Measurements from ENCODE around the gene GNG5.

GNG5 gene

GRCh38 chr1:84504580-84505492 is 1.5 kb downstream of the GNG5 start:
- TF ChIP-seq GATA3 (IDR thresholded peaks at IDR 0.05; ENCODE audit: low read depth, low read length) (no peak), GATA2 (IDR thresholded peaks at IDR 0.05; ENCODE audit: low read depth, low read length) (no peak)

DNA sequence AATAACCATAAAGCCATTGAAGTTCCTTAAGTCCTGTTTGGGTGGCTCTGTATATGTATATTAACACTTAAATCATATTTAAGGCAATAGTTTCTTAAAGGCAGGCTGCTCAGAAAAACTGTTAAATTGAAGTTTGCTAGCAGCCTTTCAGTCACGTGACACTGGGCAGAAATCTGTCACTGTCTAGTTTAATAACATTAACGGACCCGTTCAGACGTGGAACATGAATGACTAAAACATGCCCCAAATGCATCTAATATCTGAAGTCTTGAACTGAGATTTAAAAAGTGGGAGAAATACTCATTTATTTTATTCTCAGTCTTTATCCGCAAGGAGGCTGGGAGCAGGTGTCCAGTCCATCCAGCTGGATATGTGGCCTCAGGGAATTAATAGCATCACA is 3.5 kb downstream of the GNG5 start:
- TF ChIP-seq GATA2 (IDR thresholded peaks at IDR 0.05; ENCODE audit: low read depth, low read length) (no peak), GATA3 (IDR thresholded peaks at IDR 0.05; ENCODE audit: low read depth, low read length) (no peak)

DNA sequence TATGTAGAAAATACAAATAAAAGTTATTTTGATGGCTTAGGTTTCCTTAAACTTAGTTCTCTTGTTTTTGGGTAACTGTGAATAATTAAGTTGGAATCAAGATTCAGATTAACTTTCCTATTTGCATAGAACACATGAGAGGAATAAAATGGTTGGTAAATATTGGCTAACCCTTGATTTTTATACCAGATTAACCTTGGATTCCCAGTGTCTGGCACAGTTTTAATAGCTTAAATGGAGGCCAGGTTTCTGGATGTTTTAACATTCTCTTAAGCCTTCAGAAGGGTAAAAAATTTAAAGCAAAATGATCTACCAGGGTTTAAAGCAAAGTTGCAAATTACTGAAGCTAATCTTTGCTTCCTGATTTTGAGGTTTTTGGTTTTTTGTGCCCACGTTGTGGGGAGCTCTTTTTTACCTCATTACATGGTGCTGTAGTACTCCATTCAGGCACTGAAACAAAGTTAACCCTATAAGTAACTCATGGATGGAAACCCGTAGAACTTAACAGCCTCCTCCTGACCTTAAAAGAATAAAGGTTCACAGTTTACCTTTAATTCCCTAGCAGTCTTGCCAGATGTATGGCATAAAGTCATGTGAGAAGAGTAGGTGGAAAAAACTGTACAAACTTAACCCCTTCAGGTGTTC is 8.6 kb downstream of the GNG5 start:
- no peak for TF ChIP-seq GATA3 (IDR thresholded peaks at IDR 0.05; ENCODE audit: low read depth, low read length)
- no peak for TF ChIP-seq GATA2 (IDR thresholded peaks at IDR 0.05; ENCODE audit: low read depth, low read length)

GRCh38 chr1:84496498-84496897 is 9.9 kb downstream of the GNG5 start:
- TF ChIP-seq GATA2 (IDR thresholded peaks at IDR 0.05; ENCODE audit: low read depth, low read length): no peak
- no peak for TF ChIP-seq GATA3 (IDR thresholded peaks at IDR 0.05; ENCODE audit: low read depth, low read length)

DNA sequence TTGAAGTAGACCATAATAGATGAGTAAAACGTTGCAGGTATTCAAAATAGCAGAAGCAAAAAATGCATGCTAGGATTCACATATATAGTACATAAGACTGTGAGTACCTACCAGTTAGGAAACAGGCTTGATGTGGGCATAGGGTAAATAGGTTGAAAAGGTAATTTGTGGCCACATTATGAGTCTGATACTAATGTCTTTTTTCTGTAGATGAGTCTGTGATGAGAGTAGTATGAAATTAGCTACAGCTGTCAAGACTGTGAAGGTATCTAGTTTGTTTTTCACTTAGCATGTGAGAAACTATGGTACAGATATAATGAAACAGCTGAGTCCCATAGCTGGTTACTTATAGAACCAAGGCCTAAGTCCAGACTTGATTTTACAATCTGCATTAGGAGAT is 12.6 kb downstream of the GNG5 start:
- TF ChIP-seq GATA3 (IDR thresholded peaks at IDR 0.05; ENCODE audit: low read depth, low read length) (no peak), GATA2 (IDR thresholded peaks at IDR 0.05; ENCODE audit: low read depth, low read length) (no peak)

GRCh38 chr1:84492726-84493125 is 13.7 kb downstream of the GNG5 start:
- TF ChIP-seq GATA3 (IDR thresholded peaks at IDR 0.05; ENCODE audit: low read depth, low read length): no peak
- no peak for TF ChIP-seq GATA2 (IDR thresholded peaks at IDR 0.05; ENCODE audit: low read depth, low read length)

GRCh38 chr1:84489766-84490165 is 16.6 kb downstream of the GNG5 start:
- TF ChIP-seq GATA3 (IDR thresholded peaks at IDR 0.05; ENCODE audit: low read depth, low read length): no peak
- no peak for TF ChIP-seq GATA2 (IDR thresholded peaks at IDR 0.05; ENCODE audit: low read depth, low read length)

DNA sequence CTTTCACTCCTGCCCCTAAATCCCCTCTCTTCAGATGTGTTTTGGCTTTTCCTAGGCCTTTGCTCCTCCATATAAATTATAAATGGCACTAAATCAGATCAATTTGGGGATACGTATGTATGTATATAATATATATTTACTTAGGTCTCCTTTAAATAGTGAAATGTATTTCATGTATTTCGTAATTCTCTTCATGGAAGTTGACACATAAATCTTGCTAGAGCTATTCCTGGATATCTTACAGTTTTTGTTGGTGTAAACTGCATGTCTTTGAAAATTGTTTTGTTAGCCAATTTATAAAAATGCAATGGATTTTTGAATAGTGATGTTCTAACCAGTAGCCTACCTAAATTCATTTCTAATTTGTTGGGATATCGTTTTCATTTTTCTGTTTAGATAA is 18.3 kb downstream of the GNG5 start:
- TF ChIP-seq GATA3 (IDR thresholded peaks at IDR 0.05; ENCODE audit: low read depth, low read length) (no peak), GATA2 (IDR thresholded peaks at IDR 0.05; ENCODE audit: low read depth, low read length) (no peak)

DNA sequence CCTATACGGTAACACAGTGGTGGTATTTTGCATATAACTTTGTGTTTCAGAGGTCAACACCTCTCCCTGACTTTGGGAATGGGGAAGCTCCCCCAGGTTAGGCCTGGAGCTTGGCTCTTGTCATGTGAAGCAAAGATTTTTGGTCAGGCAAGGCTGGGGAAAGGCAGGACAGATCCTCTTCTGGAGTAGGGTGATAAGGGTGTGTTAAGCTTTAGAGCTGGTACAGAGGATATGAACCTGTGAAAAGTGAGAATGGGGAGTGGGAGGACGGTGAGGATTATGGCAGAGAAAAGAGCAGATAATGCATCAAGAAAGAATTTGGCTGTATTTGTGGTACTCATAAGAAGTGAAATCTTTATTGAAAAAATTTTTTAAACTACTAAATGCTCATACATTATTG is 25.1 kb downstream of the GNG5 start:
- TF ChIP-seq GATA3 (IDR thresholded peaks at IDR 0.05; ENCODE audit: low read depth, low read length) (no peak), GATA2 (IDR thresholded peaks at IDR 0.05; ENCODE audit: low read depth, low read length) (no peak)

- TF ChIP-seq GATA3 (IDR thresholded peaks at IDR 0.05; ENCODE audit: low read depth, low read length) (no peak), GATA2 (IDR thresholded peaks at IDR 0.05; ENCODE audit: low read depth, low read length) (no peak)
Measured at GRCh38 chr1:84480650-84481049, 25.7 kb downstream of the GNG5 start.

DNA sequence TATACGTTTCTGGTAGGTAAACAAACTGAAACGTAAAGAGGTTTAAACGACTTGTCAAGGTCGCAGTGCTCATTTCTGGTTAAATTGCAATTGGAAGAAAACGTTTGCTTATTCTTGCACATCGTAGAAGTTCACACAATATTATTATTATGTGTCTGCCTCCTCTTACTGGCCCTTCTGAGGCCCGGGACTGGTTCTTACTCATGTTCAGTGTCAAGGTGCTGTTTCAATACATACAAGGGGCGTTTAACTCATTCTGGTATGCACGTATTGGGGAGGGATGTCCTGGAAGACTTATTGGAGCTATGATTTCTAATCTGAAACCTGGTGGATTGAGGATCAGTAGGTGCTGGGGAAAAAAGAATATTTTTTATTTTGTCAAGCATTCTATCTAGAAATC is 26.4 kb downstream of the GNG5 start:
- TF ChIP-seq GATA2 (IDR thresholded peaks at IDR 0.05; ENCODE audit: low read depth, low read length) (no peak), GATA3 (IDR thresholded peaks at IDR 0.05; ENCODE audit: low read depth, low read length) (no peak)

GRCh38 chr1:84478876-84479868 is 27.2 kb downstream of the GNG5 start, which contains the start of gene RPF1:
Gene RPF1 (plus strand): TSS chr1:84479266. CDS start chr1:84479282, 16 bp downstream.
- TF ChIP-seq GATA3 (IDR thresholded peaks at IDR 0.05; ENCODE audit: low read depth, low read length) (no peak), GATA2 (IDR thresholded peaks at IDR 0.05; ENCODE audit: low read depth, low read length) (no peak)

DNA sequence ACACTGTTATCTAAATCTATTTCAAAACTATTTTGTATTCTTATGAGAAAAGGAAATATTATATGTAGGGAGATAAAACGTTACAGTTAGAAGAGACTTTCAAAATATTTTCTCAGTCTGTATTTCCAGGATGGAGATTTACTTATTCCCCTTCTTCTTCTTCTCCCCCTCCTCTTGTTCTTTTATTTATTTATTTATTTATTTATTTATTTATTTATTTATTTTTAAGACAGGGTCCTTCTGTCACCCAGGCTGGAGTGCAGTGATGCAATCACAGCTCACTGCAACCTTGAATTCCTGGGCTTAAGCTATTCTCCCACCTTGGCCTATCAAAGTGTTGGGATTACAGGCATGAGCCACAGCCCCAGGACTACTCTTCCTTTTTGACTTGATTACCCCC is 30.2 kb downstream of the GNG5 start:
- no peak for TF ChIP-seq GATA3 (IDR thresholded peaks at IDR 0.05; ENCODE audit: low read depth, low read length)
- no peak for TF ChIP-seq GATA2 (IDR thresholded peaks at IDR 0.05; ENCODE audit: low read depth, low read length)

- TF ChIP-seq GATA2 (IDR thresholded peaks at IDR 0.05; ENCODE audit: low read depth, low read length) (no peak), GATA3 (IDR thresholded peaks at IDR 0.05; ENCODE audit: low read depth, low read length) (no peak)
Measured at GRCh38 chr1:84467298-84467697, 39.1 kb downstream of the GNG5 start.
